Measurements from ENCODE around the gene FLOT1.

FLOT1 gene

DNA sequence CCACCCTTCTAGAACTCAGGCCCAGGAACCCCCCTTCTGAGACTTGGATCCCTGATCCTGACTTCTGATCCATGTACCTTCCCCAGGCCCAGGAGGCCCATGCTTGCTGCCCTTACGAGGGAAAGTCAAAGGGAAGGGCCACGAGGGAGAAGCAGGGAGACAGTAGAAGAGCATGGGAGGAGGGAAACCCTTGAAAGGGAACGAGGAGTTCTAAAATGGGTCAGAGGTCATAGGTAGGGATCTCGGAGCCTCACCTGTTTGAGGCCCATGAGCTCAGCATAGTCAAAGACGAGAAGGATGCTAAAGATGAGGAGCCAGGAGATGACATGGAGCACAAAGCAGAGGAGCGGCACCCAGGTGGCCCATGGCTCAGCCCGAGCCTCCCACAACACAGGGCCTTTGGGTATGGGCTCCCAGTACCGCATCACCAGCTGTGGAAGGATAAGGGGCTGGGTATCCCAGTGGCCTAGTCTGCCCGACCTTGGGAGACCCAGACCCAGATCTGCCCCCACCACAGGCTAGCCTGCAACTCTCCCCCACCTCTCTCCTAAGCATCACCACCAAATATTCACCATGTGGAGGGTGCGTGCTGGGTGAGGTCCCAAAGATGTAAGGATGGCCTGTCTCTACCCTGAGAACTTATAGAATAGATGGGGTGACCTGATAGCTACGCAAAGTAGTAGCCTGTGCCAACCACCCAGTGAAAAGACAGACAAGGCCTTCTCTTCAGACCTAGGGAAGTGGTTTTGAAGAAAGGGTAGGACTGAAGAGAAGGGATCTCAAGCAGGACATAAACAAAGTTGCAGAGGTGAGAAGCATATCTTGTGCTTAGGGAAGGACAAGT lies 53.2 kb downstream of the FLOT1 start:
- H2AFZ ChIP-seq (ENCODE audit: low read length, unreplicated experiment): no peak overlapping the region
- peaks cover 8% of the 10 kb centered on the region; the same call in 1 of the 2 replicates for H3K36me3 ChIP-seq (ENCODE audit: insufficient read depth, low read length)
- peaks cover 30% of the 10 kb centered on the region for H3K4me1 ChIP-seq (ENCODE audit: control insufficient read depth, insufficient read depth, low read length, unreplicated experiment)
- H3K27ac ChIP-seq (ENCODE audit: low read depth, low read length): peak overlapping the region; percentile 90
- H3K79me2 ChIP-seq (ENCODE audit: control insufficient read depth, insufficient read depth, low read length, unreplicated experiment): peaks cover 51% of the 10 kb centered on the region
- H3K27me3 ChIP-seq (ENCODE audit: insufficient read depth, low read length): no peaks in the 10 kb centered on the region
- H3K4me3 ChIP-seq (ENCODE audit: low read depth, low read length): peak overlapping the region; percentile 96

DNA sequence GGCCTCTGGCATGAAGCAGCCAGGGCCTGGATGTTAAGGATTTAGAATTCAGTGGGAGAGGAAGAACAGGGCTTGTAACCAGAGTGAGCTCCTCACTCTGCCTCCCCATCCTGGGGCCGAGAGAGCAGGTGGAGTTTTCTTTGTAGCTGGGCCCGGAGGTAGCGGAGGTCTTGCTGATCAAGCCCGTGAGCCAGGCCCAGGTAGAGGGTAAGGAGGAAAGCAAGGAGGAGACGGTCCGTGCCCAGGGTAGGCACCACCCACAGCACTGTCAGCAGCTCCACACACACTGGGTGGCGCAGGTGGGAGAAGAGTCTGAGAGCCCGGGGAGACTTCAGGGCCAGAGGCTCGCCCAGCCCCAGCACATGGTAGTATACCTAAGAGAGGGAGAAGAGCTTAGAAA lies 53.9 kb downstream of the FLOT1 start:
- H3K4me3 ChIP-seq (ENCODE audit: low read depth, low read length): peak overlapping the region; percentile 96
- peaks cover 58% of the 10 kb centered on the region for H3K79me2 ChIP-seq (ENCODE audit: control insufficient read depth, insufficient read depth, low read length, unreplicated experiment)
- peak overlapping the region; percentile 90 for H3K27ac ChIP-seq (ENCODE audit: low read depth, low read length)

DNA sequence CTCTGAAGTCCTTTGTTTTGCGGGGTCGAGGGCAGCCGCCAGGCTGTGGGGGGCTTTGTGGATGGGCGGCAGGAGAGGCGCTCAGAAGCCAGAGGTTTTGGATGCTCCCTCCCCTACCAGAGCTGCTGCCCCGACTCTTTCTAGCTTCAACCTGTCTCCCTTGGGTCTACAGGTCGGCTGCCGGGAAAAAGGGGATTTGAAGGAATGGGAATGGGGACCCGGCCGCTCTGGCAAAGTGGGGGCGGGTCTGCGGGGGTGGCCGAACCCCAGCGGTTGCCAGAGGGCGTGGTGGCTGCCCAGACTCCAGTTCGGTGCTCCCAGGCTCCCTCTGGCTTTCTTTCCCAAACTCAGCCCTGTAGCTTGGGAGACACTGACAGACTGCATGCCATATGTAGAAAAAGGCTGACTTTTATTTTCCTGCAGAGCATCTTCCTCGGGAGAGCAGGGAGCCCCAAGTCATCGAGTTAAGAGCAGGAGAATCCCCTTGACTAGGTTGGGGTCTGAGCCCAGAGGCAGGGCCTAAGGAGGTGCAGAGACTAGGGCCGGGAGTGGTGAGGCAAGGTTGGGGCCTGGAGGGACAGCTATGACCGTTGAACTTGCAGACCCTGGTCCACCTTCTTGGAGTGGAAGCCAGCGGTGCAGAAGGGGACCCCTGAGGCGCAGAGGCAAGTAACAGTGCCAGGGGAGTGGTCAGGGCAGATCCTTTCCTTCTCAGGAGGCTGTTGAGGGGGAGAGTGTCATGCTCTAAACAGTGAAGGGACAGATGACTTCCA lies 54.6 kb downstream of the FLOT1 start:
- Histone ChIP-seq H3K4me3 (ENCODE audit: low read depth, low read length) (peak overlapping the region; percentile 96), H2AFZ (ENCODE audit: low read length, unreplicated experiment) (no peak overlapping the region), H3K4me1 (ENCODE audit: control insufficient read depth, insufficient read depth, low read length, unreplicated experiment) (peaks cover 30% of the 10 kb centered on the region)

More for the DNA sequence above, 53.9 kb downstream of the FLOT1 start:
- Histone ChIP-seq H2AFZ (ENCODE audit: low read length, unreplicated experiment) (no peak overlapping the region), H3K36me3 (ENCODE audit: insufficient read depth, low read length) (peaks cover 10% of the 10 kb centered on the region; the same call in 1 of the 2 replicates), H3K27me3 (ENCODE audit: insufficient read depth, low read length) (no peaks in the 10 kb centered on the region), H3K4me1 (ENCODE audit: control insufficient read depth, insufficient read depth, low read length, unreplicated experiment) (peaks cover 30% of the 10 kb centered on the region)

DNA sequence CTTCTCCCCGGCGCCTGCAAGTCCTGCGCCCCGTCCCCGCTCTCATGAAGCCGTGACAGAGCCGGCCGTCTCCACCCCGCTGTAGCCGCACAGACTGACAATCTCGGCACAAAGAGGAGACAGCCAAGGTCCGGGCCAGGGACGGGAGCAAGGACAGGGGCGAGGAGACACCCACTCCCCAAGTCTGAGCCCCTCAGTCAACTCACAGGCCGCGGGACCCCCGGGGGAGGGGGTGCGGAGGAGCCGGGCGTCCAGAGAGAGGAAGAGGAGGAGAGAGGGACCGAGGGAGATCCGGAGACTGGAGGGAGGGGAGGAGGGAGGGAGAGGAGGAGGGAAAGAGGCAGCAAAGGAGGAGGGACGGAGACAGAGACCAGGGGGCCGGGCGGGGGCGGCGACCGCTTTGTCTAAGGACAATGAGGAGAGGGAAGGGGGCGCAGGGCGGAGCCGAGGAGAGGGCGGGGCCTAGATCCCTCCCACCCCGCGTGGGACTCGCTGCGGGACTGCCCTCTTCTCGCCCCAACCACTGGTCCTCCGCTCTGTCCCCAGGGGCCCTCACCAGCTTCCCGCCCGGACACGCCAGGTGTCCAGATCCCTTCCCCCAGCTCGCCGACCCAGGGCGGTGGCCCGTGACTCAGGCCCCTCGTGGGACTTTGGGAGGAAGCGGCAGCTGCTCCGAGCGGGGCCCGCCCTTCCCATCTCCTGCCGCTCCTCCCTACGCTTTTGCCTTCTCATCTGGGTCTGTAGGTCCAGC lies 55.4 kb downstream of the FLOT1 start:
- H2AFZ ChIP-seq (ENCODE audit: low read length, unreplicated experiment): peak overlapping the region; percentile 57
- H3K36me3 ChIP-seq (ENCODE audit: insufficient read depth, low read length): peaks cover 16% of the 10 kb centered on the region; the same call in 1 of the 2 replicates
- H3K4me3 ChIP-seq (ENCODE audit: low read depth, low read length): peak overlapping the region; percentile 96
- peak overlapping the region; percentile 90 for H3K27ac ChIP-seq (ENCODE audit: low read depth, low read length)
- H3K79me2 ChIP-seq (ENCODE audit: control insufficient read depth, insufficient read depth, low read length, unreplicated experiment): peaks cover 73% of the 10 kb centered on the region
- peaks cover 30% of the 10 kb centered on the region for H3K4me1 ChIP-seq (ENCODE audit: control insufficient read depth, insufficient read depth, low read length, unreplicated experiment)
- no peaks in the 10 kb centered on the region for H3K27me3 ChIP-seq (ENCODE audit: insufficient read depth, low read length)

More for the DNA sequence above, 54.6 kb downstream of the FLOT1 start:
- peaks cover 16% of the 10 kb centered on the region; the same call in 1 of the 2 replicates for H3K36me3 ChIP-seq (ENCODE audit: insufficient read depth, low read length)
- no peaks in the 10 kb centered on the region for H3K27me3 ChIP-seq (ENCODE audit: insufficient read depth, low read length)
- peak overlapping the region; percentile 90 for H3K27ac ChIP-seq (ENCODE audit: low read depth, low read length)
- H3K79me2 ChIP-seq (ENCODE audit: control insufficient read depth, insufficient read depth, low read length, unreplicated experiment): peaks cover 65% of the 10 kb centered on the region

DNA sequence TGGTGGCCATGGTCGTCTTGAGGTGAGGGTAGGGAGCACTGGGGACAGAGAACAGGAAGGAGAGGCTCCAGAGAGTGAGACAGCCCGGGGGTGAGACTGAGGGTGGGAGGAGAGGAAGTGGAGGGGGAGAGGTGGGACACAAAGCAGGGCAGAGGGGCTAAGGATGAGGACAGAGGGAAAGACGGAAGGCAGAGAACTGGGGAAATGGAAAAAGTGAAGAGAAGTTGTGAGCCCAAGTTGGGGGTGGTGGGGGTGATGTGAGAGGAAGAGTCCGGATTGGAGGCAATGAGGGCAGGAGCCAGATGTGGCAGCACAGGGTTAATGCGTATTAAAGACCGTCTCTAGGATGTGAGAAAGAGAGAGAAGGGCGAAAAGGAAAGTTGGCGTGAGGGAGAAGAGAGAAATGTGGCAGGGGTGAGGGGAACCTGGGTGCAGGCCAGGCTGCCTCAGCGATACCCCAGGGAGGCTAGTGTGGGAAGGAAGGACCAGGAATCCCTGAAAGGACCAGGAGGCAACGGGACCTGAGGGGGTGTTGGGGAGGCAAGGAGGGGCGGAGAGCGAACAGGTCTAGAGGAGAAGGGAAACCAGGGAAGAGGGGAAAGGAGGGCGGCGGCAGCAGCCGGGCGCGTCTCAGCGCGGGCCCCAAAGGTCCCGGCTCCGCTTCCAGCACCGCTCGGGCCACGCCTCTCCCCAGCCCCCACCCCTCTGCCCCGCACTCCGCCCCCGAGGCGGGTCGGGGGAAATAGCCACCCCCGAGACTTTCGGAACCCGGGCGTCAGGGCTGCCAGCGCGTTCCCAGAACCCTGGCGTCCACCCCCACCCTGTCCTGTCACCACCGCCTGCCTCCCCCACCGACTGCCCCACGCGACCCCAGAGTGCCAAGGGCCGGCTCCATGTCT lies 56.2 kb downstream of the FLOT1 start, which contains the start of gene PPP1R18:
TSS of gene PPP1R18 (minus strand) at position 637 of the 899 bp plus-strand sequence. CDS start at position 10, 627 bp downstream.
- H3K4me3 ChIP-seq (ENCODE audit: low read depth, low read length): peak within 1 kb of the TSS; percentile 96
- peak within 1 kb of the TSS; percentile 57 for H2AFZ ChIP-seq (ENCODE audit: low read length, unreplicated experiment)
- H3K79me2 ChIP-seq (ENCODE audit: control insufficient read depth, insufficient read depth, low read length, unreplicated experiment): peaks cover 81% of the 10 kb centered on the region
- peak within 1 kb of the TSS; percentile 90 for H3K27ac ChIP-seq (ENCODE audit: low read depth, low read length)
- H3K4me1 ChIP-seq (ENCODE audit: control insufficient read depth, insufficient read depth, low read length, unreplicated experiment): peaks cover 26% of the 10 kb centered on the region
- H3K27me3 ChIP-seq (ENCODE audit: insufficient read depth, low read length): no peaks in the 10 kb centered on the region
- H3K36me3 ChIP-seq (ENCODE audit: insufficient read depth, low read length): peaks cover 16% of the 10 kb centered on the region; the same call in 1 of the 2 replicates

DNA sequence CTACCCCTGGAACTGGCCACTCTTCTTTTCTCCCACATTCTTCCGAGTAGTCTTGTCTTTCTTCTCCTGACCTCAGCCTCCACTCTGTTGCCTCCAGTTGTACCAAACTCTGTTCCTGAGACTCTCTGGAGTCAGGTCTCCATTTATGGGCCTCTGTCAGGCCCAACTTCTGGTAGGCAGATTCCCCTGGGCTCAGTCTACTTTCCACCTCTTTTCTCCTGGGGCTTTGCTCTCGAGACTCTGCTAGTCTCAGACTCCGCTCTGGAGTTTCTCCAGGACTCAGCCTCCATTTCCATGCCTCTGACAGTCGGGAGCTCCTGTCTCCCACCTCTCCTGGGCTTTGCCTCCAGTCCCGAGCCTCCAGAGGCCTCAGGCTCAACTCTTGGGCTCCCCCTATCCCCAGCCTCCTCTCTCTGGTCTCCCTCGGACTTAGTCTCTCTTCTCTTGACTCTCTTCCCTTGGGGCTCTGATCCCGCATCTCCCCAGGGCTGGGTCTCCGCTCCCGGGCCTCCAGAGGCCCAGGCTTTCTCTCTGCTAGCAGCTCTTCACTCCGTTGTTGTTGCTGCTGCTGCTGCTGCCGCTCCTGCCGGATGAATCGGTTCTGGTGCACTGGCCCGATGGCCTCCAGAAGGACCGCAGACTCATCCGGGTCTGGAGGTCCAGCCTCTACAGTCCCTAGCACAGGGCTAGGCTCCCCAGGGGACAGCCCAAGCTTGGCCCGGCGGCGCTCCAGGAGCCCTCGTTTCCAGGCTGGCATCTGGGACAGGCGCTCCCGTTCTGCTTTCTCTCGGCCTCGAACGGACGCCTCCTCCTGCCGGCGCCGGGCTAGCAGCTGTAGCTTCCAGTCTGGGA lies 57.1 kb downstream of the FLOT1 start:
- peaks cover 25% of the 10 kb centered on the region for H3K4me1 ChIP-seq (ENCODE audit: control insufficient read depth, insufficient read depth, low read length, unreplicated experiment)
- peaks cover 90% of the 10 kb centered on the region for H3K79me2 ChIP-seq (ENCODE audit: control insufficient read depth, insufficient read depth, low read length, unreplicated experiment)

DNA sequence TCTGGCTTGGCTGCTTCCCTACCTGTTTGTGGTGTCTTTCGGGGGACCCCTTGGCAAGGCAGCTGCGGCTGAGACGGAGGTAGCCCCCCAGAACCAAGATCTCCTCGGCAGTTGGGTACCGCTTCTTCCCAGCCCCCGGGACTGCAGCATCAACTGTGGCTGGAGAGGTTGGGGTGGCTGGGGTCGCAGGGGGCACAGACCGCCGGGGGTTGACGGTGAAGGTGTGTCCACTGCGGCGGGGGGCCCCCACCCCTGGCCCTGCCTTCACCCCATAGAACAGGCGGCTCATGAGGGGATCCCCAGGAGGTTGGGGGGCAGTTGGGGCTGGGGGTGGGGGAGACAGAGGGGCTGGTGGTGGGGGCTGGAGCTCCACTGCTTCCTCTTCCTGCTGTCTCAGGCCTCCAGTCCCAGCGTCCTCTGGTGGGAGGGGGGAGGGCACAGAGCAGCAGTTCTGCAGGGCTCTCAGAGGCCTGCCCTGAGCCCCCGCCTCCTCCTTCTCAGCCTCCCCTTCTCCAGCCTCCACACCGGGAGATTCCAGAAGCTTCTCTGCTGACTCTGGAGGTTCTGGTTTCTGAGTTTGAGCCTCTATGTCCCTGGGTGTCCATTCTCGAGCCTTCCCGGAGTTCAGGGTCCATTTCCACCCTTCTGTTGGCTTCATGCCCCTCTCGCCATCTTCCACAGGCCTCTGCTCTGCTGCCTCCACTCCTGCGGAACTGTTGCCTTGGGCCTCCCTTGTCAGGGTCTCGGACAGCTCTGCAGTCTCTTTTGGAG lies 57.9 kb downstream of the FLOT1 start:
- H3K36me3 ChIP-seq (ENCODE audit: insufficient read depth, low read length): peaks cover 16% of the 10 kb centered on the region; the same call in 1 of the 2 replicates
- peaks cover 25% of the 10 kb centered on the region for H3K4me1 ChIP-seq (ENCODE audit: control insufficient read depth, insufficient read depth, low read length, unreplicated experiment)
- peaks cover 91% of the 10 kb centered on the region for H3K79me2 ChIP-seq (ENCODE audit: control insufficient read depth, insufficient read depth, low read length, unreplicated experiment)
- no peaks in the 10 kb centered on the region for H3K27me3 ChIP-seq (ENCODE audit: insufficient read depth, low read length)
- H2AFZ ChIP-seq (ENCODE audit: low read length, unreplicated experiment): no peak overlapping the region
- peak overlapping the region; percentile 96 for H3K27ac ChIP-seq (ENCODE audit: low read depth, low read length)
- peak overlapping the region; percentile 96 for H3K4me3 ChIP-seq (ENCODE audit: low read depth, low read length)

More for the DNA sequence above, 57.1 kb downstream of the FLOT1 start:
- Histone ChIP-seq H3K27ac (ENCODE audit: low read depth, low read length) (peak overlapping the region; percentile 90), H2AFZ (ENCODE audit: low read length, unreplicated experiment) (no peak overlapping the region), H3K36me3 (ENCODE audit: insufficient read depth, low read length) (peaks cover 16% of the 10 kb centered on the region; the same call in 1 of the 2 replicates), H3K4me3 (ENCODE audit: low read depth, low read length) (peak overlapping the region; percentile 96), H3K27me3 (ENCODE audit: insufficient read depth, low read length) (no peaks in the 10 kb centered on the region)

DNA sequence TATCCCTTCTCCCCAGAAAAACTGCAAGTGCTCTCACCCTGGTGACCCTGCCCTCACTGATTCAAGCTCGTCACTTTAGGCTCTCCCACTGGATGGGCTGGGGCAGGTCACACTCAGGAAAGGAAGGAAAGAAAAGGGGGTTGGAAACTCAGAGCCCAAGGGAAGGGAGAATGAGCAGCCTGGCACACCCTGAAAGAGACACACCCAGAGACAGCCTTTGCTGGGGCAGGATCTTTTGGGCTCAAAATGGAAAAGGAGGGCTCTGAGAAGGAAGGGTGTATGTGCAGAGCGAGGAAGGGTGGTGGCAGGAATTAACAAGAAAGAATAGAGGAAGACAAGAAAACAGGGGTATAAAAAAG lies 58.5 kb downstream of the FLOT1 start:
- Histone ChIP-seq H3K4me1 (ENCODE audit: control insufficient read depth, insufficient read depth, low read length, unreplicated experiment) (peaks cover 19% of the 10 kb centered on the region), H3K27me3 (ENCODE audit: insufficient read depth, low read length) (no peaks in the 10 kb centered on the region), H3K79me2 (ENCODE audit: control insufficient read depth, insufficient read depth, low read length, unreplicated experiment) (peaks cover 91% of the 10 kb centered on the region), H3K4me3 (ENCODE audit: low read depth, low read length) (peak overlapping the region; percentile 96), H3K36me3 (ENCODE audit: insufficient read depth, low read length) (peaks cover 19% of the 10 kb centered on the region; the same call in 1 of the 2 replicates), H2AFZ (ENCODE audit: low read length, unreplicated experiment) (no peak overlapping the region), H3K27ac (ENCODE audit: low read depth, low read length) (peak overlapping the region; percentile 96)
